Neural cell (in vitro differentiated cells): Measurements from ENCODE around the gene GFRA1. TPM values are rescaled to one million over a fixed set of nuclear protein-coding genes. Genes with fewer than 3 reads are reported as not detected.

Experiments
- H2AFZ ChIP-seq: fragments of 200-600, 300-800 bp; sonication (generic), shearing (Covaris generic); 2 replicates; pipeline ENCODE4 v1.6.0; 2014; ENCODE audit warnings: low read depth, mild to moderate bottlenecking, antibody characterized with exemption, low read length, moderate library complexity
- H3F3A ChIP-seq: fragments of 200-600 bp; shearing (Covaris generic); 2 replicates; pipeline ENCODE4 v1.6.1; 2016; ENCODE audit warnings: mild to moderate bottlenecking, moderate library complexity, mixed read lengths, antibody characterized with exemption, low read length; ENCODE audit not compliant: insufficient read depth, poor library complexity, severe bottlenecking
- H3K27ac ChIP-seq: fragments of 200-600, 300-800 bp; sonication (generic), shearing (Covaris generic); 2 replicates; pipeline ENCODE4 v1.5.1; 2014; ENCODE audit warnings: mild to moderate bottlenecking, low read length, moderate library complexity
- H3K27me3 ChIP-seq: fragments of 300-800, 200-600 bp; sonication (generic), shearing (Covaris generic); 2 replicates; pipeline ENCODE4 v1.6.0; 2014; ENCODE audit warnings: mild to moderate bottlenecking, low read depth, low read length, moderate library complexity; ENCODE audit not compliant: insufficient read depth
- H3K36me3 ChIP-seq: fragments of 300-800, 200-600 bp; sonication (generic), shearing (Covaris generic); 2 replicates; pipeline ENCODE4 v1.5.1; 2014; ENCODE audit warnings: mild to moderate bottlenecking, antibody characterized with exemption, low read length, moderate library complexity; ENCODE audit not compliant: insufficient read depth
- H3K4me2 ChIP-seq: fragments of 300-800, 200-600 bp; sonication (generic), shearing (Covaris generic); 2 replicates; pipeline ENCODE4 v1.6.0; 2014; ENCODE audit warnings: mild to moderate bottlenecking, low read length
- H3K4me3 ChIP-seq: fragments of 300-800, 200-600 bp; sonication (generic), shearing (Covaris generic); 2 replicates; pipeline ENCODE4 v1.5.1; 2014; ENCODE audit warnings: mild to moderate bottlenecking, low read length, moderate library complexity
- H3K79me2 ChIP-seq: fragments of 200-600 bp; shearing (Covaris generic); replicated peaks from 2 replicates; pipeline ENCODE4 v1.6.0; 2014; ENCODE audit warnings: mild to moderate bottlenecking, low read length, moderate library complexity; ENCODE audit not compliant: insufficient read depth
- H3K9ac ChIP-seq: fragments of 300-800, 200-600 bp; sonication (generic), shearing (Covaris generic); 2 replicates; pipeline ENCODE4 v1.6.1; 2016; ENCODE audit warnings: mild to moderate bottlenecking, low read length, mixed read lengths
- H3K9me2 ChIP-seq: fragments of 200-600 bp; shearing (Covaris generic); 2 replicates; pipeline ENCODE4 v1.6.1; 2016; ENCODE audit warnings: mild to moderate bottlenecking, low read length, mixed read lengths; ENCODE audit not compliant: insufficient read depth
- H3K9me3 ChIP-seq: fragments of 200-600, 300-800 bp; sonication (generic), shearing (Covaris generic); 2 replicates; pipeline ENCODE4 v1.6.1; 2016; ENCODE audit warnings: mild to moderate bottlenecking, mixed run types, low read length, moderate library complexity, mixed read lengths
- H4K20me1 ChIP-seq: fragments of 200-600 bp; shearing (Covaris generic); 2 replicates; pipeline ENCODE4 v1.6.1; 2016; ENCODE audit warnings: mild to moderate bottlenecking, mixed run types; ENCODE audit not compliant: insufficient read depth
- CTCF ChIP-seq: fragments of 450-650 bp; IDR thresholded peaks from 2 replicates; pipeline ENCODE4 v1.5.1; 2014; ENCODE audit warnings: antibody characterized with exemption, mild to moderate bottlenecking, moderate library complexity; ENCODE audit not compliant: poor library complexity, severe bottlenecking
- EP300 ChIP-seq: fragments of 450-650 bp; conservative IDR thresholded peaks from 2 replicates; pipeline ENCODE4 v1.6.1; 2014; ENCODE audit warnings: antibody characterized with exemption, mild to moderate bottlenecking, moderate library complexity; ENCODE audit not compliant: poor library complexity, severe bottlenecking
- EZH2 ChIP-seq: fragments of 200-600, 300-800 bp; shearing (Covaris generic), sonication (generic); IDR thresholded peaks from 2 replicates; pipeline ENCODE4 v1.6.1; 2014; ENCODE audit warnings: antibody characterized with exemption, low read length, borderline replicate concordance, mild to moderate bottlenecking; ENCODE audit not compliant: insufficient read depth, poor library complexity, severe bottlenecking
- MXI1 ChIP-seq: fragments of 450-650 bp; conservative IDR thresholded peaks from 2 replicates; pipeline ENCODE4 v1.6.1; 2014; ENCODE audit warnings: antibody characterized with exemption, mild to moderate bottlenecking; ENCODE audit not compliant: poor library complexity, severe bottlenecking
- POLR2AphosphoS5 ChIP-seq: IDR thresholded peaks from 2 replicates; pipeline ENCODE4 v1.6.1; 2012
- RAD21 ChIP-seq: fragments of 450-650 bp; conservative IDR thresholded peaks from 2 replicates; pipeline ENCODE4 v1.6.1; 2014; ENCODE audit warnings: antibody characterized with exemption, mild to moderate bottlenecking, moderate library complexity
- REST ChIP-seq: IDR thresholded peaks from 2 replicates; pipeline ENCODE4 v1.6.1; 2012; ENCODE audit warnings: borderline replicate concordance
- SMC3 ChIP-seq: fragments of 450-650 bp; conservative IDR thresholded peaks from 2 replicates; pipeline ENCODE4 v1.6.1; 2014; ENCODE audit warnings: antibody characterized with exemption, mild to moderate bottlenecking, moderate library complexity; ENCODE audit not compliant: poor library complexity
- TAF1 ChIP-seq: IDR thresholded peaks from 2 replicates; pipeline ENCODE4 v1.6.1; 2012; ENCODE audit warnings: low read depth
- polyA plus RNA-seq: library from polyadenylated mRNA; depleted of rRNA; stranded (reverse); fragments of >200 nt; gene quantifications from 2 replicates; pipeline ENCODE4 v1.2.3, GENCODE V29; 2014

GFRA1 gene
- polyA plus RNA-seq, 1 donor from 2014 or later = 2.3 TPM

- Histone ChIP-seq H3K4me2 (no peak overlapping the region), H2AFZ (no peak overlapping the region), H3K9me3 (peaks cover 6% of the 10 kb centered on the region), H3K9me2 (no peaks in the 10 kb centered on the region), H3K79me2 (no peaks in the 10 kb centered on the region), H3K9ac (no peak overlapping the region), H3K27ac (no peak overlapping the region), H3K4me3 (no peak overlapping the region), H4K20me1 (no peaks in the 10 kb centered on the region), H3K36me3 (no peaks in the 10 kb centered on the region), H3K27me3 (no peaks in the 10 kb centered on the region), H3F3A (no peaks in the 10 kb centered on the region)
- TF ChIP-seq TAF1 (no peak), MXI1 (no peak), EZH2 (no peak), SMC3 (no peak), RAD21 (no peak), EP300 (no peak), POLR2AphosphoS5 (no peak), CTCF (no peak), REST (no peak)
Observed at GRCh38 chr10:116197946-116198675, 74.9 kb downstream of the GFRA1 start.

- Histone ChIP-seq H3K79me2 (no peaks in the 10 kb centered on the region), H3K9ac (no peak overlapping the region), H3K9me2 (no peaks in the 10 kb centered on the region), H3K27me3 (no peaks in the 10 kb centered on the region), H3K4me3 (no peak overlapping the region), H3K9me3 (peaks cover 6% of the 10 kb centered on the region), H3F3A (no peaks in the 10 kb centered on the region), H3K27ac (no peak overlapping the region), H4K20me1 (no peaks in the 10 kb centered on the region), H2AFZ (no peak overlapping the region), H3K36me3 (no peaks in the 10 kb centered on the region), H3K4me2 (no peak overlapping the region)
- TF ChIP-seq POLR2AphosphoS5 (no peak), EP300 (no peak), MXI1 (no peak), RAD21 (no peak), SMC3 (no peak), EZH2 (no peak)
Observed at GRCh38 chr10:116195583-116195982, 77.4 kb downstream of the GFRA1 start.
